Caki2 (cell line): Measurements from ENCODE around the gene LSM14A. TPM values are rescaled to one million over a fixed set of nuclear protein-coding genes. Genes with fewer than 3 reads are reported as not detected.
"Not testable (repeated sequence)": the region's sequence is repeated elsewhere in the genome, so short reads cannot be mapped to it uniquely, and the experiment has no call there.

Source experiments
- DNase-seq: peaks from one replicate; pipeline ENCODE4 v3.0.0-alpha.2; 2015; ENCODE audit warnings: low read depth
- in situ Hi-C: cut with HindIII; loops from 2 replicates; pipeline ENCODE4 v1.10.0; 2016; ENCODE audit warnings: low sequenced_read_pairs, low pct_unique_long_range_greater_than_20kb, mixed read lengths
- total RNA-seq: library from RNA; depleted of rRNA; stranded (reverse); fragments of >200 nt; shearing (Covaris generic); gene quantifications from 2 replicates; pipeline ENCODE4 v1.2.3, GENCODE V29; 2014; ENCODE audit warnings: low replicate concordance; rRNA removed

The LSM14A gene
- 64.3 and 127 TPM in 2 replicates for total RNA-seq

GRCh38 chr19:34171877-34172660, at the start of gene LSM14A:
Gene LSM14A (plus strand): TSS chr19:34172504. CDS start chr19:34172643, 139 bp downstream.
- in situ Hi-C loops: no loop called here
- peak; percentile 88 for DNase-seq

GRCh38 chr19:34124828-34125227, 47.5 kb upstream of the LSM14A start:
- in situ Hi-C loops: no loop called here
- DNase-seq: peak; percentile 12

GRCh38 chr19:34126966-34127365, 45.3 kb upstream of the LSM14A start:
- in situ Hi-C loops: no loop called here
- DNase-seq: no peak

- no peak for DNase-seq
- in situ Hi-C loops: no loop called here
These were observed 44.6 kb upstream of the LSM14A start for GRCh38 chr19:34127684-34128189.

- DNase-seq: no peak
- in situ Hi-C loops: no loop called here
These were observed 43.6 kb upstream of the LSM14A start for GRCh38 chr19:34128558-34129250.

GRCh38 chr19:34131100-34131499, 41.2 kb upstream of the LSM14A start:
- no peak for DNase-seq
- in situ Hi-C loops: no loop called here

- DNase-seq, in situ Hi-C loops: not testable (repeated sequence)
These were observed 40.2 kb upstream of the LSM14A start for GRCh38 chr19:34132145-34132544.

GRCh38 chr19:34132706-34133105, 39.6 kb upstream of the LSM14A start:
- DNase-seq, in situ Hi-C loops: not testable (repeated sequence)

GRCh38 chr19:34134190-34135053, 37.9 kb upstream of the LSM14A start:
- in situ Hi-C loops: no loop called here

GRCh38 chr19:34135054-34135800, 37.1 kb upstream of the LSM14A start:
- in situ Hi-C loops: no loop called here
- peak; percentile 50 for DNase-seq

More at GRCh38 chr19:34134190-34135053, 37.9 kb upstream of the LSM14A start:
- peak; percentile 91 for DNase-seq

- no peak for DNase-seq
- in situ Hi-C loops: no loop called here
These were observed 36.3 kb upstream of the LSM14A start for GRCh38 chr19:34135821-34136611.

- DNase-seq: no peak
- in situ Hi-C loops: no loop called here
These were observed 31.3 kb upstream of the LSM14A start for GRCh38 chr19:34141025-34141424.

- no peak for DNase-seq
- in situ Hi-C loops: no loop called here
These were observed 29.9 kb upstream of the LSM14A start for GRCh38 chr19:34142440-34142839.

GRCh38 chr19:34145741-34146202, 26.5 kb upstream of the LSM14A start:
- peak; percentile 29 for DNase-seq
- in situ Hi-C loops: no loop called here

- no peak for DNase-seq
- in situ Hi-C loops: no loop called here
These were observed 23.6 kb upstream of the LSM14A start for GRCh38 chr19:34148658-34149185.

- DNase-seq: no peak
- in situ Hi-C loops: no loop called here
These were observed 22.4 kb upstream of the LSM14A start for GRCh38 chr19:34149873-34150272.

- no peak for DNase-seq
- in situ Hi-C loops: no loop called here
These were observed 21.7 kb upstream of the LSM14A start for GRCh38 chr19:34150558-34150957.
